Subcutaneous abdominal adipose tissue (tissue), 5 donors: ENCODE data around the gene CACNG1.

Experiments
- H3K27ac ChIP-seq: one replicate; pipeline ENCODE4 v1.7.0; 2013; ENCODE audit warnings: low read depth, mild to moderate bottlenecking, inconsistent platforms, low read length, moderate library complexity
- H3K27me3 ChIP-seq, 5 donors: one replicate each; pipeline ENCODE4 v1.7.0; 2013; ENCODE audit warnings: low read length in 5 of 5, inconsistent platforms in 1 of 5; ENCODE audit not compliant: control insufficient read depth in 5 of 5, insufficient read depth in 4 of 5
- H3K36me3 ChIP-seq, 5 donors: one replicate each; pipeline ENCODE4 v1.7.0; 2013; ENCODE audit warnings: low read length in 5 of 5; ENCODE audit not compliant: control insufficient read depth in 5 of 5, insufficient read depth in 5 of 5
- H3K4me1 ChIP-seq, 5 donors: one replicate each; pipeline ENCODE4 v1.7.0; 2013; ENCODE audit warnings: low read length in 5 of 5, mild to moderate bottlenecking in 3 of 5, moderate library complexity in 1 of 5; ENCODE audit not compliant: control insufficient read depth in 5 of 5, insufficient read depth in 5 of 5
- H3K4me3 ChIP-seq, 5 donors: one replicate each; pipeline ENCODE4 v1.7.0; 2013; ENCODE audit warnings: low read length in 5 of 5, low read depth in 1 of 5
- H3K9ac ChIP-seq, 5 donors: one replicate each; pipeline ENCODE4 v1.7.0; 2013; ENCODE audit warnings: low read length in 5 of 5, mild to moderate bottlenecking in 4 of 5, moderate library complexity in 3 of 5
- H3K9me3 ChIP-seq, 5 donors: one replicate each; pipeline ENCODE4 v1.7.0; 2013; ENCODE audit warnings: low read length in 5 of 5; ENCODE audit not compliant: control insufficient read depth in 5 of 5
- donor health status: healthy.
- donor health status: healthy.
- donor health status: healthy.
- donor health status: healthy.
- donor health status: healthy.

The CACNG1 gene

DNA sequence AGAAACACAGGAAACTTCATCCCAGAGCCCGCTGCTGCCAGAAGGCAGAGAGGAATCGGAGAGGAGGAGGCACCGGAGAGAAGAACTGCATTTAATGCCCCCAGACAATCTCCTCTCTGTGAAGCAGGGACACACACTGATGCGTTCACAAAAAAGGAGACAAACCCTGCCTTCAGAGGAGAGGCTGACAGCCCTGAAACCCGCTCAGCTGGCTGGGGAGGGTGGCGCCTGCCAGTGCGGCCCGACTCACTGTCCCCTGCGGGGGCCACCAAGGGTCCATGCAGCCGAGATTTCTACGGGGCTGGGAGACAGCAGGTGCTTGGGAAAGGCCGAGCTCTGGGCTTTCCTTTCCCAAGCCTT is 21.9 kb upstream of the CACNG1 start:
- H3K27ac ChIP-seq = no peak overlapping the region
- no peak overlapping the region for H3K9ac ChIP-seq
- H3K27me3 ChIP-seq = peaks cover 0 to 8% (median 6%) of the 10 kb centered on the region in 5 donors
- H3K4me1 ChIP-seq = no peaks in the 10 kb centered on the region
- H3K36me3 ChIP-seq = no peaks in the 10 kb centered on the region
- no peaks in the 10 kb centered on the region for H3K9me3 ChIP-seq
- no peak overlapping the region for H3K4me3 ChIP-seq

DNA sequence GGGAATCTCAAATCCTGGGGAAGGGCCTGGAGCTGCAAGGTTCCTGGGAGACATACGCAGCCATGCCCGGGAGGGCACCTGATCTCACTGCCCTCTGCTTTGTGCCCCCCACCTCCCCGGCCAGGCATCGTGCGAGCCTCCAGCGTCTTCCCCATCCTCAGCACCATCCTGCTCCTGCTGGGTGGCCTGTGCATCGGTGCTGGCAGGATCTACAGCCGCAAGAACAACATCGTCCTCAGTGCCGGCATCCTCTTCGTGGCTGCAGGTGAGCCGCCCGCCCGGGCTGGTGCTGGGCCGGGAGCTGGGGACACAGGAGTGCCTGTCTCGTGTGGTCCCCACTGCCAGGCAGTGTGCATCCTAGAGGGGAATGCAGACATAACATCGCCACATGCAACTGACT is 19.6 kb upstream of the CACNG1 start:
- Histone ChIP-seq H3K4me3 (no peak overlapping the region), H3K9me3 (no peaks in the 10 kb centered on the region), H3K27ac (no peak overlapping the region), H3K36me3 (no peaks in the 10 kb centered on the region), H3K4me1 (no peaks in the 10 kb centered on the region), H3K9ac (no peak overlapping the region), H3K27me3 (peaks cover 0 to 8% (median 5%) of the 10 kb centered on the region in 5 donors)

DNA sequence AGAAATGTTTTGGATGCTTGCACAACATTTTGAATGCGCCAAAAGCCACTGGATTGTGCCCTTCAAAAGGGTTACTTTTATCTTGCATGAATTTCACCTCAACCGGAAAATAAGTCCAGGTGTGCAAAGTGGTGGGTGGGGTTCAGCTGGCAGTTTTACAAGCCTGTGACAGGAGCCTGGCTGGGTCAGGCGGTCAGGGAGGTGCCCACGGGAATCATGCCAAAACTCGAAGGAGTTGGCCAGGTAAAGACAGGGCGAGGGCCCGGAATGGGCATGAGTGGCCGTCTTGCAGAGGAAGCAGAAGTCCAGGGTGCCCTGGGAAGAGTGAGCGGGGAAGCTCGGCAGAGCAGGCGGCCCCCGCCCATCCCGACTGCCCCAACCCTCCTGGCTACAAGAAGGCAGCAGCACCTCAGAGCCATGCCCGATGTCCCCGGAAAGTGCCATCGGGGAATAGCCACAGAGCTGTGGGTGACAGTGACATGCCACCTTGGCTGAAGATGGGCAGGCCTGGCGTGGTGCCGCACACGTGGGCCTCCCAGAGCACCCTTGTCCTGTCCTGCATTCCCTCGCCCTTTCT is 19.1 kb upstream of the CACNG1 start:
- no peak overlapping the region for H3K4me3 ChIP-seq
- no peak overlapping the region for H3K27ac ChIP-seq
- no peaks in the 10 kb centered on the region for H3K9me3 ChIP-seq
- no peak overlapping the region for H3K9ac ChIP-seq
- H3K27me3 ChIP-seq = peaks cover 0 to 8% (median 4%) of the 10 kb centered on the region in 5 donors
- H3K4me1 ChIP-seq = no peaks in the 10 kb centered on the region
- H3K36me3 ChIP-seq = no peaks in the 10 kb centered on the region

DNA sequence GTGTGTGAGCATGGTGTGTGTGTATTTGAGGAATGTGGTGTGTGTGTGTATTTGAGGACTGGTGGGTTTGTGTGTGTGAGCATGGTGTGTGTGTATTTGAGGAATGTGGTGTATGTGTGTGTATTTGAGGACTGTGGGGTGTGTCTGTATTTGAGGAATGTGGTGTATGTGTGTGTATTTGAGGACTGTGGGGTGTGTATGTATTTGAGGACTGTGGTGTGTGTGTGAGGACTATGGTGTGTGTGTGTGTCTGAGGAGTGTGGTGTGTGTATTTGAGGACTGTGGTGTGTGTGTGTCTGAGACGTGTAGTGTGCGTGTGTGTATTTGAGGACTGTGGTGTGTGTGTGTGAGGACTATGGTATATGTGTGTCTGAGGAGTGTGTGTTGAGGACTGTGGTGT is 18.0 kb upstream of the CACNG1 start:
- Histone ChIP-seq H3K4me3 (no peak overlapping the region), H3K27me3 (peaks cover 0 to 8% (median 4%) of the 10 kb centered on the region in 5 donors), H3K4me1 (no peaks in the 10 kb centered on the region), H3K9me3 (no peaks in the 10 kb centered on the region), H3K27ac (no peak overlapping the region), H3K9ac (no peak overlapping the region), H3K36me3 (no peaks in the 10 kb centered on the region)

DNA sequence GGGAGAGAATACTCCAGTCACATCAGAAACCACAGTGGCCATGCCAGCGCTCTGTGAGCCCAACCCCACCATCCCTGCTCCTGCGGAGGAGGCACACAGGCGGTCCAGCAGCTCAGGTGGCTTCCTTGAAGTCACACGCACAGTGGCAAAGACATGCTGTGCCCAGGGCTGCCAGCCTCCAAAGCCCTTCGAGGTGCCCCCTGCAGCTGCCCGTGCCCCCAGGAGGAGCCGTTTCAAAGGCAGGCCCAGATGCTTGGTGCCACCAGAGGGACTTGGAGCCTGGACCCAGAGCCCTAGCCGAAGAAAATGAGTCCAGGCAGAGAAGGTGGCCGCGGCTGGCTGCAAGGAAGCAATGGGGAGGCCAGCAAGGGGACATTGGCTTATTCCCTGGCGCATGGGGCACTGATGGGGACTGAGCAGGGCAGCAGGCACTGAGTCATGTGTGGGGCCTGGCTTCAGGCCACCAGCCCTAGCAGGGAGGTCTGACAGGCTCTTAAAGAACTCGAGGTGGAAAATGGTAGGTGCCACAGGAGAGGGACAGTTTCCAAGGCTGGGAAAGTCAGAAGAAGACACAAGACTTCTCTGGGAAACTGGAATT is 17.2 kb upstream of the CACNG1 start:
- Histone ChIP-seq H3K9me3 (no peaks in the 10 kb centered on the region), H3K27me3 (peaks cover 0 to 8% (median 4%) of the 10 kb centered on the region in 5 donors), H3K27ac (no peak overlapping the region), H3K4me1 (no peaks in the 10 kb centered on the region), H3K9ac (no peak overlapping the region), H3K36me3 (no peaks in the 10 kb centered on the region), H3K4me3 (no peak overlapping the region)

DNA sequence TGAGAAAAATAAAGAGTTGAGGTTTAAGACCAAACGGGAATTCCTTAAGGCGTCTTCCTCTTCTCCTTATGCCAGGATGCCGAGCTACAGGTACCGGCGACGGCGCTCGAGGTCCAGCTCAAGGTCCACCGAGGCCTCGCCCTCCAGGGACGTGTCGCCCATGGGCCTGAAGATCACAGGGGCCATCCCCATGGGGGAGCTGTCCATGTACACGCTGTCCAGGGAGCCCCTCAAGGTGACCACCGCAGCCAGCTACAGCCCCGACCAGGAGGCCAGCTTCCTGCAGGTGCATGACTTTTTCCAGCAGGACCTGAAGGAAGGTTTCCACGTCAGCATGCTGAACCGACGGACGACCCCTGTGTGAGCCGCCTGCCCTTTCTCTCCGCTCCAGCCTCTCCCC is 13.7 kb upstream of the CACNG1 start:
- Histone ChIP-seq H3K9ac (no peak overlapping the region), H3K4me3 (no peak overlapping the region), H3K9me3 (no peaks in the 10 kb centered on the region), H3K36me3 (no peaks in the 10 kb centered on the region), H3K4me1 (no peaks in the 10 kb centered on the region), H3K27ac (no peak overlapping the region), H3K27me3 (peaks cover 0 to 5% (median 0%) of the 10 kb centered on the region in 5 donors)

DNA sequence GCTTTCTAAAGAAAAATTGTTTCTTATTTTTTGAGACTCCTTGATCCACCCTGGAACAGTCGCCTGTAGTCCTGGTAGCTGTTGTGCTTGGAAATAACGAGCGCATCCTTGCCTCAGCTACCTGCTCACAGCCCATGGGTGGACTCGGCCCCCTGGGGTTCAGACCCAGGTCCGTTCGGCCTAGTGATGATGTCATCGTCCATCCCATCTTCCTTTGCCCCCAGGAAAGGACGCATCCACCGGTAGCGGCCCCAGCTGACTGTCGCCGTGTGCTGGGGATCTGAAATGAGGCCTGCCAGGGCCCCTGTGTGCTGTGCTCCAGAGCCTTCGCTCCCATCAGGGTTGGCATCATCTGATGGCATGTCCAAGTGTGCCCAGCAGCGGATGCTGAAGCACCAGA is 12.0 kb upstream of the CACNG1 start:
- peaks cover 0 to 4% (median 0%) of the 10 kb centered on the region in 5 donors for H3K27me3 ChIP-seq
- no peaks in the 10 kb centered on the region for H3K4me1 ChIP-seq
- H3K9ac ChIP-seq = no peak overlapping the region
- no peaks in the 10 kb centered on the region for H3K36me3 ChIP-seq
- H3K27ac ChIP-seq = no peak overlapping the region
- no peak overlapping the region for H3K4me3 ChIP-seq
- H3K9me3 ChIP-seq = no peaks in the 10 kb centered on the region

DNA sequence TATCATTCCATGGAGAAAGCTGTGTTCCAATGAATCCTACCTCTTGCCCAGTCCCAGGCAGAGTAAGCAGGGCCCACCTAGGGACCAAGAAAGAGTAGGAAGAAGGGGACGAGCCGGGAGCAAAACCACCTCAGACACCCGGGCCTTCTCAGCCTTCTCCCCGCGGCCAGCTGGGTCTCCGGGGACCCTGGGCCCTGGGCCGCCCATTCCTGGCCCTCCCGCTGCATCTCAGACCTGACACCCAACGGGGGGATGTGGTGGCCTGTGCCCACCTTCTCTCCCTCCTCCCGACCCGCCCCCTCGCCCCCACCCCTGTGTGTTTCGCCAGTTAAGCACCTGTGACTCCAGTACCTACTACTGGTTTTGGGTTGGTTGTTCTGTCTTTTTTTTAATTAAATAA is 11.4 kb upstream of the CACNG1 start:
- no peaks in the 10 kb centered on the region for H3K9me3 ChIP-seq
- H3K27ac ChIP-seq = no peak overlapping the region
- no peaks in the 10 kb centered on the region for H3K36me3 ChIP-seq
- no peaks in the 10 kb centered on the region for H3K4me1 ChIP-seq
- H3K9ac ChIP-seq = no peak overlapping the region
- H3K27me3 ChIP-seq = peaks cover 0 to 4% (median 0%) of the 10 kb centered on the region in 5 donors
- no peak overlapping the region for H3K4me3 ChIP-seq

DNA sequence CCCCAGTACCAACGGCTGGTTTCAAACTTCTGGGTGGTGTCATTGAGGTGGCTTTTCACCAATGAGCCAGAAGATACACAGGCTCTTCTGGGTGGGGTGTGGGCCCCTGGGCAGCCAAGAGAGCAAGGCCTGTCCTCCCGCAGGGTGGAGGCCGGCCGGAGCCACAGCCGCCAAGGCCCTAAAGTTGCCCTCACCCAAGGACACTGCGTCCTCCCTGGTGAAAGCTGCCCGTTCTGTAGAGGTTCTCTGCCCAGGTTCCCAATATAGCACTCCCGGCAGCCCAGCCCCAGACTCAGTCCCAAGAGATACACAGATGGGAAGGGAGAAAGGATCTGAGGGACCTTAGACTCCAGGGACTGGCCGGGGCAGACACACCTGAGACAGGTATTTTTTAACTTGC is 10.7 kb upstream of the CACNG1 start:
- peaks cover 0 to 4% (median 0%) of the 10 kb centered on the region in 5 donors for H3K27me3 ChIP-seq
- H3K27ac ChIP-seq = no peak overlapping the region
- H3K9me3 ChIP-seq = no peaks in the 10 kb centered on the region
- H3K4me1 ChIP-seq = no peaks in the 10 kb centered on the region
- H3K9ac ChIP-seq = no peak overlapping the region
- no peaks in the 10 kb centered on the region for H3K36me3 ChIP-seq
- H3K4me3 ChIP-seq = no peak overlapping the region

DNA sequence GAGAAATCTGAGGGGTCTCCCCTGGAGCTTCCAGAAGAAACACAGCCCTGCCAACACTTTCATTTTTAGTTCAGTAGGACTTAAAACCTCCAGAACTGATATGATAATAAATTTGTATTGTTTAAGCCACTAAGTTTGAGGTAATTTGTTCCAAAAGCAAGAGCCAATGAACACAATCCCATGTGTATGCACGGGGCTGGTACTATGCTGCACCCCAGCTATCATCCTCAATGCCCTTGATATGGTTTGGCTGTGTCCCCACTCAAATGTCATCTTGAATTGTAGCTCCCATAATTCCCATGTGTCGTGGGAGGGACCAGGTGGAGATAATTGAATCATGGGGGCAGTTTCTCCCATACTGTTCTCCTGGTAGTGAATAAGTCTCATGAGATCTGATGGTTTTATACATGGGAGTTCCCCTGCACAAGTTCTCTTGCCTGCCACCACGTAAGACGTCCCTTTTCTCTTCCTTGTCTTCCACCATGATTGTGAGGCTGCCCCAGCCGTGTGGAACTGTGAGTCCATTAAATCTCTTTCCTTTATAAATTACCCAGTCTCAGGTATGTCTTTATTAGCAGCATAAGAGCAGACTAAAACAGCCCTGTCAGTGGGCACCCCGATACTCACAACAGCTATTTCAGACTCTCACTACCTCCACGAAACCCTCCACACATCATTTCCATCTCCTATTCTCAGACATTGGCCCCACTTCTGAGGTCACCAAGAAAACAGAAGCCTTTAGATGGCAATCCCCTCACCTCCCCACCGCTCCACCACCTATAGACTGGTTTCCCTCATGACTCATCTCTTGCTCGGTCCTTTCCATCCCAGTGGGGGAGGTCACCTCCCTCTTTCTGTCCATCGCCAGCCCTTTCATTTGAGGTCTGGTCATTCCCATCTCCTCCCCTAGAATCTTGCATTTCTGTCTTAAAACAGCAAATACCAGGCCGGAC is 8.9 kb upstream of the CACNG1 start:
- H3K4me1 ChIP-seq = no peaks in the 10 kb centered on the region
- H3K27me3 ChIP-seq = peaks cover 0 to 8% (median 0%) of the 10 kb centered on the region in 5 donors
- no peak overlapping the region for H3K4me3 ChIP-seq
- H3K9ac ChIP-seq = no peak overlapping the region
- no peak overlapping the region for H3K27ac ChIP-seq
- no peaks in the 10 kb centered on the region for H3K36me3 ChIP-seq
- H3K9me3 ChIP-seq = no peaks in the 10 kb centered on the region
